H9 (cell line): ENCODE data around the gene YAP1. TPM values are rescaled to one million over a fixed set of nuclear protein-coding genes. Genes with fewer than 3 reads are reported as not detected.

ENCODE experiments used
- DNase-seq: peaks from one replicate; pipeline ENCODE4 v3.0.0-alpha.2; 2017
- H2AFZ ChIP-seq: one replicate; pipeline ENCODE4 v1.6.1; 2013; ENCODE audit warnings: mild to moderate bottlenecking, low read length, control low read depth, moderate library complexity
- H2AK5ac ChIP-seq: 2 replicates; pipeline ENCODE4 v1.6.1; 2013; ENCODE audit warnings: low read length, control low read depth, mixed read lengths; ENCODE audit not compliant: insufficient read length
- H2BK120ac ChIP-seq: one replicate; pipeline ENCODE4 v1.6.1; 2013; ENCODE audit warnings: low read depth, mild to moderate bottlenecking, low read length, control low read depth, inconsistent platforms; ENCODE audit not compliant: poor library complexity, severe bottlenecking
- H2BK12ac ChIP-seq: 2 replicates; pipeline ENCODE4 v1.6.1; 2013; ENCODE audit warnings: low read length, control low read depth, mixed read lengths, low read depth; ENCODE audit not compliant: insufficient read length
- H2BK15ac ChIP-seq: 2 replicates; pipeline ENCODE4 v1.6.1; 2013; ENCODE audit warnings: low read depth, low read length, control low read depth
- H2BK20ac ChIP-seq: one replicate; pipeline ENCODE4 v1.6.1; 2013; ENCODE audit warnings: low read depth, mild to moderate bottlenecking, low read length, control low read depth, inconsistent platforms; ENCODE audit not compliant: poor library complexity, severe bottlenecking
- H2BK5ac ChIP-seq: 2 replicates; pipeline ENCODE4 v1.6.1; 2013; ENCODE audit warnings: low read length, control low read depth, mixed read lengths; ENCODE audit not compliant: insufficient read length
- H3K14ac ChIP-seq: 2 replicates; pipeline ENCODE4 v1.6.1; 2013; ENCODE audit warnings: low read length, control low read depth; ENCODE audit not compliant: insufficient read depth
- H3K18ac ChIP-seq: 2 replicates; pipeline ENCODE4 v1.6.1; 2013; ENCODE audit warnings: low read depth, mild to moderate bottlenecking, mixed read lengths, low read length, control low read depth; ENCODE audit not compliant: insufficient read length
- H3K23ac ChIP-seq: 2 replicates; pipeline ENCODE4 v1.6.1; 2013; ENCODE audit warnings: low read length, control low read depth, mixed read lengths, low read depth; ENCODE audit not compliant: insufficient read length
- H3K23me2 ChIP-seq: 2 replicates; pipeline ENCODE4 v1.6.1; 2013; ENCODE audit warnings: low read depth, mild to moderate bottlenecking, mixed read lengths, low read length, control low read depth; ENCODE audit not compliant: insufficient read length, poor library complexity, severe bottlenecking
- H3K27ac ChIP-seq: 2 replicates; pipeline ENCODE4 v1.5.1; 2013; ENCODE audit warnings: low read length, control low read depth, mixed read lengths, low read depth; ENCODE audit not compliant: insufficient read length
- H3K27me3 ChIP-seq: 2 replicates; pipeline ENCODE4 v1.6.1; 2013; ENCODE audit warnings: low read length, control low read depth, inconsistent platforms; ENCODE audit not compliant: insufficient read depth
- H3K4ac ChIP-seq: 2 replicates; pipeline ENCODE4 v1.6.1; 2013; ENCODE audit warnings: low read depth, mild to moderate bottlenecking, control low read depth, inconsistent platforms, low read length, moderate library complexity
- H3K4me1 ChIP-seq: 2 replicates; pipeline ENCODE4 v1.6.1; 2013; ENCODE audit warnings: low read length, control low read depth, inconsistent platforms; ENCODE audit not compliant: insufficient read depth
- H3K4me2 ChIP-seq: 2 replicates; pipeline ENCODE4 v1.6.1; 2013; ENCODE audit warnings: low read length, control low read depth, mixed read lengths; ENCODE audit not compliant: insufficient read length, insufficient read depth
- H3K56ac ChIP-seq: 2 replicates; pipeline ENCODE4 v1.6.1; 2013; ENCODE audit warnings: low read depth, mild to moderate bottlenecking, mixed read lengths, low read length, control low read depth; ENCODE audit not compliant: insufficient read length
- H3K79me1 ChIP-seq: 2 replicates; pipeline ENCODE4 v1.6.1; 2013; ENCODE audit warnings: low read depth, mild to moderate bottlenecking, moderate library complexity, low read length, control low read depth, inconsistent platforms; ENCODE audit not compliant: insufficient read depth, poor library complexity, severe bottlenecking
- H3K79me2 ChIP-seq: 2 replicates; pipeline ENCODE4 v1.6.1; 2013; ENCODE audit warnings: low read length, control low read depth, inconsistent platforms; ENCODE audit not compliant: insufficient read depth
- H3K9ac ChIP-seq: 2 replicates; pipeline ENCODE4 v1.6.1; 2013; ENCODE audit warnings: low read length, control low read depth, mixed read lengths; ENCODE audit not compliant: insufficient read length; ENCODE audit errors: extremely low read depth
- H3K9me3 ChIP-seq: one replicate; pipeline ENCODE4 v1.6.1; 2013; ENCODE audit warnings: low read depth, low read length, inconsistent platforms; ENCODE audit not compliant: control insufficient read depth
- H3T11ph ChIP-seq: one replicate; pipeline ENCODE4 v1.6.1; 2013; ENCODE audit warnings: mild to moderate bottlenecking, low read length, control low read depth, inconsistent platforms
- H4K20me1 ChIP-seq: one replicate; pipeline ENCODE4 v1.6.1; 2013; ENCODE audit not compliant: control insufficient read depth, insufficient read length, insufficient read depth
- H4K5ac ChIP-seq: 2 replicates; pipeline ENCODE4 v1.6.1; 2013; ENCODE audit warnings: low read depth, mild to moderate bottlenecking, mixed read lengths, low read length, control low read depth; ENCODE audit not compliant: insufficient read length
- H4K8ac ChIP-seq: replicated peaks from 2 replicates; pipeline ENCODE4 v1.6.1; 2013; ENCODE audit warnings: low read length, control low read depth, mixed read lengths, low read depth; ENCODE audit not compliant: insufficient read length
- H4K91ac ChIP-seq: 2 replicates; pipeline ENCODE4 v1.6.1; 2013; ENCODE audit warnings: low read depth, mild to moderate bottlenecking, moderate library complexity, mixed read lengths, low read length, control low read depth; ENCODE audit not compliant: insufficient read length
- H3K27ac Mint-ChIP-seq, 3 experiments: 2 replicates in 2 of 3; 3 replicates in 1 of 3; pipeline ENCODE4 v1.8.0; 2020 to 2021; ENCODE audit warnings: mixed read lengths in 3 of 3, mild to moderate bottlenecking in 1 of 3, moderate library complexity in 1 of 3
- H3K27me3 Mint-ChIP-seq: 2 replicates; pipeline ENCODE4 v1.8.0; 2021; ENCODE audit warnings: low read depth, mild to moderate bottlenecking, moderate library complexity, mixed read lengths
- H3K36me3 Mint-ChIP-seq, 3 experiments: 2 replicates in 2 of 3; 3 replicates in 1 of 3; pipeline ENCODE4 v1.8.0; 2020 to 2021; ENCODE audit warnings: low read depth in 3 of 3, mixed read lengths in 3 of 3; ENCODE audit not compliant: insufficient read depth in 1 of 3
- H3K4me1 Mint-ChIP-seq, 2 experiments: 2 replicates each; pipeline ENCODE4 v1.8.0; 2020; ENCODE audit warnings: mixed read lengths in 2 of 2
- H3K4me3 Mint-ChIP-seq, 2 experiments: 2 replicates in 1 of 2; 3 replicates in 1 of 2; pipeline ENCODE4 v1.8.0; 2020 to 2021; ENCODE audit warnings: mild to moderate bottlenecking in 2 of 2, mixed read lengths in 2 of 2, moderate library complexity in 1 of 2
- H3K9me3 Mint-ChIP-seq, 2 experiments: 2 replicates in 1 of 2; 3 replicates in 1 of 2; pipeline ENCODE4 v1.8.0; 2020; ENCODE audit warnings: mild to moderate bottlenecking in 2 of 2, mixed read lengths in 2 of 2, moderate library complexity in 1 of 2
- WGBS: extraction: QIAGEN DNeasy Blood & Tissue Kit; methylation state at CpG from one replicate; pipeline ENCODE4 v1.1.7; 2013; ENCODE audit warnings: missing lambda C conversion rate, low lambda C conversion rate, mixed read lengths; ENCODE audit not compliant: insufficient read length; ENCODE audit errors: extremely low coverage; 5-methylcytosine and 5-hydroxymethylcytosine counted together
- total RNA-seq: library from RNA; stranded (reverse); gene quantifications from 2 replicates; pipeline ENCODE4 v1.2.1, GENCODE V29; 2021
- TF ChIP-seq, protein P1 (sequence below): fragments of 200-600 bp; sonication (generic); conservative IDR thresholded peaks from 3 replicates; pipeline ENCODE4 v1.8.0; 2021; ENCODE audit warnings: antibody characterized with exemption, mild to moderate bottlenecking

YAP1 gene
- total RNA-seq, 1 experiment from 2014 or later, result 124 TPM

DNA sequence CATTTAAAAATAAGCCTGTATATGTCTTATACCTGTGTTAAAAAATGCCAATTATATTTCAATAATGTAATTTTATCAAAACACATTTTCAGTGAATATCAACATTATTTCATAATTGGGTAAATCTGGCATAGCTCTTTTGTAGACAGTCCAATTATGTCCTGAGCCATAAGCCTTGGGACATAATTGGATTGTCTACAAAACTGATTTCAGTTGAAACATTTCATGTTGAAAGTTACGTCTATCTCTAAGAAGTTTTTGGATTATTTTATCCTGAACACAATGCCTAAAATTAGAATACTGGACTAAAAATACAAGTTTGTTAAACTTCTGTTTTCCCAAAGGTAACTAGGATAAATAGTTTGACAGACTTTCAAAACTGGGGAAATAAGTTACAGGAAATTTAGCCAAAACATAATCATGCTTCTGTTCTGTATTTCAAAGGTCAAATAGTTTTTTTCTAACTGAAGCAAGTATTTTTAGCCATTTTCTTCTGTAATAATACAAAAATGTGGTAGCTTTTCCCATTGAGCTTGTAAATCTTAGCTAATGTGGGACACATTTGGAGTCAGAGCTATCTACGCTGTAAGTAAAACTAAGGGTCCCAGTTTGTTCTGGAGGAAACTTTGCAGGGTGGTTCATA lies 106.3 kb downstream of the YAP1 start:
- DNase-seq, result no peak
- Histone ChIP-seq H3K23ac (no peak overlapping the region), H3T11ph (no peak overlapping the region), H3K23me2 (no peaks in the 10 kb centered on the region), H2AFZ (no peak overlapping the region), H3K9ac (no peak overlapping the region), H2BK12ac (no peak overlapping the region), H4K91ac (no peak overlapping the region), H3K4me1 (no peaks in the 10 kb centered on the region), H2BK5ac (no peak overlapping the region), H4K8ac (no peak overlapping the region), H3K14ac (no peak overlapping the region), H3K4ac (no peak overlapping the region), H2AK5ac (no peak overlapping the region), H3K4me2 (no peak overlapping the region), H3K9me3 (no peaks in the 10 kb centered on the region), H2BK15ac (no peak overlapping the region), H4K20me1 (no peaks in the 10 kb centered on the region), H3K27me3 (no peaks in the 10 kb centered on the region), H3K79me1 (no peaks in the 10 kb centered on the region), H2BK120ac (no peak overlapping the region), H2BK20ac (no peak overlapping the region), H3K27ac (no peak overlapping the region), H3K79me2 (no peaks in the 10 kb centered on the region), H3K18ac (no peak overlapping the region), H3K56ac (no peak overlapping the region), H4K5ac (no peak overlapping the region)
- no CpG with 5 or more reads among the region's 2 CpGs for WGBS
- Mint-ChIP-seq H3K4me3 (no peak overlapping the region), H3K27me3 (no peaks in the 10 kb centered on the region), H3K4me1 (no peaks in the 10 kb centered on the region), H3K9me3 (no peaks in the 10 kb centered on the region), H3K36me3 (peaks cover 12 to 54% (median 24%) of the 10 kb centered on the region in 3 experiments; a peak in 6 of 7 replicates), H3K27ac (no peak overlapping the region)
- TF ChIP-seq, protein P1, sequence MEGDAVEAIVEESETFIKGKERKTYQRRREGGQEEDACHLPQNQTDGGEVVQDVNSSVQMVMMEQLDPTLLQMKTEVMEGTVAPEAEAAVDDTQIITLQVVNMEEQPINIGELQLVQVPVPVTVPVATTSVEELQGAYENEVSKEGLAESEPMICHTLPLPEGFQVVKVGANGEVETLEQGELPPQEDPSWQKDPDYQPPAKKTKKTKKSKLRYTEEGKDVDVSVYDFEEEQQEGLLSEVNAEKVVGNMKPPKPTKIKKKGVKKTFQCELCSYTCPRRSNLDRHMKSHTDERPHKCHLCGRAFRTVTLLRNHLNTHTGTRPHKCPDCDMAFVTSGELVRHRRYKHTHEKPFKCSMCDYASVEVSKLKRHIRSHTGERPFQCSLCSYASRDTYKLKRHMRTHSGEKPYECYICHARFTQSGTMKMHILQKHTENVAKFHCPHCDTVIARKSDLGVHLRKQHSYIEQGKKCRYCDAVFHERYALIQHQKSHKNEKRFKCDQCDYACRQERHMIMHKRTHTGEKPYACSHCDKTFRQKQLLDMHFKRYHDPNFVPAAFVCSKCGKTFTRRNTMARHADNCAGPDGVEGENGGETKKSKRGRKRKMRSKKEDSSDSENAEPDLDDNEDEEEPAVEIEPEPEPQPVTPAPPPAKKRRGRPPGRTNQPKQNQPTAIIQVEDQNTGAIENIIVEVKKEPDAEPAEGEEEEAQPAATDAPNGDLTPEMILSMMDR, result no peak
